Ovary (tissue), 3 donors: ENCODE results near the gene NAT16.

Experiments
- EP300 ChIP-seq: sonication (generic); formaldehyde crosslinking; IDR thresholded peaks from one replicate; pipeline ENCODE4 v1.6.1; 2017; ENCODE audit warnings: antibody characterized with exemption
- POLR2A ChIP-seq: fragments of 450-650 bp; IDR thresholded peaks from one replicate; pipeline ENCODE4 v1.6.1; 2017; ENCODE audit warnings: antibody characterized with exemption, mild to moderate bottlenecking, moderate library complexity
- TF ChIP-seq, protein P1 (sequence below), 3 donors: fragments of 450-650 bp in 2 of 3; fragments of 200-600 bp in 1 of 3; IDR thresholded peaks; one replicate each; pipeline versions ENCODE4 v1.5.1 to v1.8.0; 2016 to 2022; ENCODE audit warnings: antibody characterized with exemption in 3 of 3, mild to moderate bottlenecking in 1 of 3
- donor health status: DM: no; HTN: no; CAD: no.

DNA sequence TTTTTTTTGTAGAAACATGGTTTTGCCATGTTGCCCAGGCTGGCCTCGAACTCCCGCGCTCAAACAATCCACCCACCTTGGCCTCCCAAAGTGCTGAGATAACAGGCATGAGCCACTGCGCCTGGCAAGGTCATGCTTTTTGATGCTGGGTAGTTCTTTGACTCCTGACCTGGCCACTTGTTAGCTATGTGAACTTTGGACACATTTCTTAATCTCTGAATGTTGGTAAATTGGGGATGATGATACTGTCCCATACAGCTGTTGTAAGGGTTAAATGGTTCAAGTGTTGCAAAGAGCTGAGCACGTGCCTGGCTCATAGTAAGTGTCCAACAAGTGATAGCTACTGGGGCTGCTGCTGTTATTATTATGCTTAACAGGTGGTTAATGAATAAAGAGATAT is 40.2 kb upstream of the NAT16 start:
- TF ChIP-seq, protein P1, sequence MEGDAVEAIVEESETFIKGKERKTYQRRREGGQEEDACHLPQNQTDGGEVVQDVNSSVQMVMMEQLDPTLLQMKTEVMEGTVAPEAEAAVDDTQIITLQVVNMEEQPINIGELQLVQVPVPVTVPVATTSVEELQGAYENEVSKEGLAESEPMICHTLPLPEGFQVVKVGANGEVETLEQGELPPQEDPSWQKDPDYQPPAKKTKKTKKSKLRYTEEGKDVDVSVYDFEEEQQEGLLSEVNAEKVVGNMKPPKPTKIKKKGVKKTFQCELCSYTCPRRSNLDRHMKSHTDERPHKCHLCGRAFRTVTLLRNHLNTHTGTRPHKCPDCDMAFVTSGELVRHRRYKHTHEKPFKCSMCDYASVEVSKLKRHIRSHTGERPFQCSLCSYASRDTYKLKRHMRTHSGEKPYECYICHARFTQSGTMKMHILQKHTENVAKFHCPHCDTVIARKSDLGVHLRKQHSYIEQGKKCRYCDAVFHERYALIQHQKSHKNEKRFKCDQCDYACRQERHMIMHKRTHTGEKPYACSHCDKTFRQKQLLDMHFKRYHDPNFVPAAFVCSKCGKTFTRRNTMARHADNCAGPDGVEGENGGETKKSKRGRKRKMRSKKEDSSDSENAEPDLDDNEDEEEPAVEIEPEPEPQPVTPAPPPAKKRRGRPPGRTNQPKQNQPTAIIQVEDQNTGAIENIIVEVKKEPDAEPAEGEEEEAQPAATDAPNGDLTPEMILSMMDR (IDR thresholded peaks at IDR 0.05) = no peak
- TF ChIP-seq POLR2A (no peak), EP300 (no peak)
